Ascending aorta (tissue), 2 donors: ENCODE results near the gene SEC63. TPM values are rescaled to one million over a fixed set of nuclear protein-coding genes. Genes with fewer than 3 reads are reported as not detected.

Experiments
- DNase-seq, 2 donors: peaks; one replicate each; pipeline ENCODE4 v3.0.0-alpha.2; 2019; ENCODE audit warnings: low spot score in 2 of 2
- H3K27ac ChIP-seq, 2 donors: fragments of 200-600 bp; sonication (generic); one replicate each; pipeline ENCODE4 v1.5.1; 2016 to 2017; ENCODE audit warnings: mild to moderate bottlenecking in 1 of 2
- H3K27me3 ChIP-seq: fragments of 200-600 bp; sonication (generic); one replicate; pipeline ENCODE4 v1.5.1; 2017
- H3K36me3 ChIP-seq, 2 donors: fragments of 200-600 bp; sonication (generic); one replicate each; pipeline ENCODE4 v1.5.1; 2016
- H3K4me1 ChIP-seq, 2 donors: fragments of 200-600 bp; sonication (generic); one replicate each; pipeline ENCODE4 v1.5.1; 2016 to 2017; ENCODE audit warnings: mild to moderate bottlenecking in 1 of 2
- H3K4me3 ChIP-seq, 2 donors: fragments of 200-600 bp; sonication (generic); one replicate each; pipeline ENCODE4 v1.5.1; 2016 to 2017; ENCODE audit warnings: mild to moderate bottlenecking in 1 of 2
- H3K9me3 ChIP-seq, 2 donors: fragments of 200-600 bp; sonication (generic); one replicate each; pipeline ENCODE4 v1.5.1; 2016
- CTCF ChIP-seq, 3 experiments: fragments of 200-600 bp in 2 of 3; fragments of 450-650 bp in 1 of 3; sonication (generic) in 2 of 3; IDR thresholded peaks; one replicate each; pipeline ENCODE4 v1.5.1; 2016 to 2019; ENCODE audit warnings: antibody characterized with exemption in 3 of 3, mild to moderate bottlenecking in 1 of 3, moderate library complexity in 1 of 3
- intact Hi-C: fragments of 100-400 bp; cut with DNase I; formaldehyde crosslinking; loops from one replicate; pipeline ENCODE4 v1.15.1; 2023
- total RNA-seq: library from RNA; depleted of rRNA; stranded (reverse); fragments of >200 nt; gene quantifications from one replicate; pipeline ENCODE4 v1.1.0, GENCODE V29; 2016

The SEC63 gene
- total RNA-seq, 1 donor from 2014 or later = 13.1 TPM

GRCh38 chr6:107819964-107820337 is 138.1 kb downstream of the SEC63 start:
- intact Hi-C loops = no loop called here
- no peak for DNase-seq
- H3K4me3 ChIP-seq = peak overlapping the region in 1 of 2 donors; percentile 51
- H3K27me3 ChIP-seq = no peaks in the 10 kb centered on the region
- H3K27ac ChIP-seq = no peak overlapping the region
- no peaks in the 10 kb centered on the region for H3K36me3 ChIP-seq
- H3K9me3 ChIP-seq = no peaks in the 10 kb centered on the region
- no peaks in the 10 kb centered on the region for H3K4me1 ChIP-seq
- TF ChIP-seq CTCF (IDR thresholded peaks at IDR 0.05) = no peak

- TF ChIP-seq CTCF (IDR thresholded peaks at IDR 0.05) = no peak
- Histone ChIP-seq H3K9me3 (no peaks in the 10 kb centered on the region), H3K27me3 (no peaks in the 10 kb centered on the region), H3K4me1 (no peaks in the 10 kb centered on the region), H3K4me3 (no peak overlapping the region), H3K27ac (no peak overlapping the region), H3K36me3 (no peaks in the 10 kb centered on the region)
- DNase-seq = no peak
- intact Hi-C loops = no loop called here
Measured at GRCh38 chr6:107819217-107819616, 138.8 kb downstream of the SEC63 start.

- H3K36me3 ChIP-seq = no peaks in the 10 kb centered on the region
- no peak for DNase-seq
- no peaks in the 10 kb centered on the region for H3K9me3 ChIP-seq
- H3K27ac ChIP-seq = no peak overlapping the region
- TF ChIP-seq CTCF (IDR thresholded peaks at IDR 0.05) = no peak
- no peak overlapping the region for H3K4me3 ChIP-seq
- no peaks in the 10 kb centered on the region for H3K4me1 ChIP-seq
- no peaks in the 10 kb centered on the region for H3K27me3 ChIP-seq
- intact Hi-C loops = no loop called here
Measured at GRCh38 chr6:107818272-107818671, 139.7 kb downstream of the SEC63 start.

GRCh38 chr6:107817784-107818183 is 140.2 kb downstream of the SEC63 start:
- Histone ChIP-seq H3K4me1 (no peaks in the 10 kb centered on the region), H3K4me3 (no peak overlapping the region), H3K27me3 (no peaks in the 10 kb centered on the region), H3K9me3 (no peaks in the 10 kb centered on the region), H3K27ac (no peak overlapping the region), H3K36me3 (no peaks in the 10 kb centered on the region)
- intact Hi-C loops = no loop called here
- no peak for TF ChIP-seq CTCF (IDR thresholded peaks at IDR 0.05)
- DNase-seq = no peak

Other genes starting within 250 kb of the SEC63 start
- not detected for gene SCML4, start 133.9 kb downstream of the SEC63 start, total RNA-seq
- gene OSTM1, start 116.5 kb upstream of the SEC63 start, total RNA-seq = 78.7 TPM
- not detected for gene NR2E1, start 207.8 kb upstream of the SEC63 start, total RNA-seq